ENCODE results near the gene ABCB10. TPM values are rescaled to one million over a fixed set of nuclear protein-coding genes. Genes with fewer than 3 reads are reported as not detected.
"Not testable (repeated sequence)": the region's sequence is repeated elsewhere in the genome, so short reads cannot be mapped to it uniquely, and the experiment has no call there.

The ABCB10 gene
- total RNA-seq, 3 donors from 2014 or later: 13.8 to 18.6 (median 17.0) TPM

DNA sequence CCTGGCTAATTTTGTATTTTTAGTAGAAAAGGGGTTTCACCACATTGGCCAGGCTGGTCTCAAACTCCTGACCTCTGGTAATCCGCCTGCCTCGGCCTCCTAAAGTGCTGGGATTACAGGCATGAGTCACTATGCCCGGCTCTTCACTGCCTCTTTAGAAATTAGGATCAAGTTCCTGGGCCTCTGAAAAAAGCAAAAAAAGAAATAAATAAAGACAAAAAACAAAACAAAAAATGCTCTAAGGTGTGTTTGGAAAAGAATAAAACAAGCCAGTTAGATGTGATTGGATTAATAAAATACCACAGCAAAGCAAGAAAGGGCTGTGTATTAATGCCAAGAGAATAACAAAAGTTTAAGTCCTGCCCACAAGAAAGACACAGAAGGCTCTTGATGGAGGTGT, 4.2 kb upstream of the ABCB10 start:
- Histone ChIP-seq H3K27ac (no peak overlapping the region), H3K4me1 (no peaks in the 10 kb centered on the region), H3K36me3 (no peaks in the 10 kb centered on the region), H3K27me3 (no peaks in the 10 kb centered on the region), H3K4me3 (no peak overlapping the region), H3K9me3 (no peaks in the 10 kb centered on the region)
- no peak for DNase-seq (ENCODE audit: low spot score in 2 of 2)
- intact Hi-C loops (cut with DNase I; ENCODE audit: low total_unique reads): no loop called here
- TF ChIP-seq, protein P1, sequence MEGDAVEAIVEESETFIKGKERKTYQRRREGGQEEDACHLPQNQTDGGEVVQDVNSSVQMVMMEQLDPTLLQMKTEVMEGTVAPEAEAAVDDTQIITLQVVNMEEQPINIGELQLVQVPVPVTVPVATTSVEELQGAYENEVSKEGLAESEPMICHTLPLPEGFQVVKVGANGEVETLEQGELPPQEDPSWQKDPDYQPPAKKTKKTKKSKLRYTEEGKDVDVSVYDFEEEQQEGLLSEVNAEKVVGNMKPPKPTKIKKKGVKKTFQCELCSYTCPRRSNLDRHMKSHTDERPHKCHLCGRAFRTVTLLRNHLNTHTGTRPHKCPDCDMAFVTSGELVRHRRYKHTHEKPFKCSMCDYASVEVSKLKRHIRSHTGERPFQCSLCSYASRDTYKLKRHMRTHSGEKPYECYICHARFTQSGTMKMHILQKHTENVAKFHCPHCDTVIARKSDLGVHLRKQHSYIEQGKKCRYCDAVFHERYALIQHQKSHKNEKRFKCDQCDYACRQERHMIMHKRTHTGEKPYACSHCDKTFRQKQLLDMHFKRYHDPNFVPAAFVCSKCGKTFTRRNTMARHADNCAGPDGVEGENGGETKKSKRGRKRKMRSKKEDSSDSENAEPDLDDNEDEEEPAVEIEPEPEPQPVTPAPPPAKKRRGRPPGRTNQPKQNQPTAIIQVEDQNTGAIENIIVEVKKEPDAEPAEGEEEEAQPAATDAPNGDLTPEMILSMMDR (IDR thresholded peaks at IDR 0.05): no peak
- TF ChIP-seq POLR2AphosphoS5 (IDR thresholded peaks at IDR 0.05): no peak
- TF ChIP-seq POLR2A (IDR thresholded peaks at IDR 0.05): no peak

DNA sequence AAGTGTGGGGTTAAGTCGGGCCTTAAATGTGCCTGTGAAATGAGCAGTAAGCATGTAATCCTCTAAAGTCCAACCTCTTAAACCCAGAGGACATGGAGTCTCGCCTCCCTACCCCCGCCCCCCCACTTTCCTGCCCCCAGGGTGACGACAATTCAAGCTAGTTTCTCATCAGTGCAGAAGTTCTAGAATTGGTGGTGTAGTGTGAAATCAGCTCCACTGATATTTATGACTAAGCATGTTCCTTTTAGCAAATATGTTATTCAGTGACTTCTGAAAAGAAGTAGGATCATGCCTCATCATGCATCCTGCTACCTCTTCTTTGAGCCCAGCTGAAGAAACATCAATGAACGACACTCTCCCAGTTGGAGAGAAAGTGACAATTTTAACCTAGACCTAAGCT, 2.6 kb upstream of the ABCB10 start:
- H3K27me3 ChIP-seq: no peaks in the 10 kb centered on the region
- no peak overlapping the region for H3K27ac ChIP-seq

DNA sequence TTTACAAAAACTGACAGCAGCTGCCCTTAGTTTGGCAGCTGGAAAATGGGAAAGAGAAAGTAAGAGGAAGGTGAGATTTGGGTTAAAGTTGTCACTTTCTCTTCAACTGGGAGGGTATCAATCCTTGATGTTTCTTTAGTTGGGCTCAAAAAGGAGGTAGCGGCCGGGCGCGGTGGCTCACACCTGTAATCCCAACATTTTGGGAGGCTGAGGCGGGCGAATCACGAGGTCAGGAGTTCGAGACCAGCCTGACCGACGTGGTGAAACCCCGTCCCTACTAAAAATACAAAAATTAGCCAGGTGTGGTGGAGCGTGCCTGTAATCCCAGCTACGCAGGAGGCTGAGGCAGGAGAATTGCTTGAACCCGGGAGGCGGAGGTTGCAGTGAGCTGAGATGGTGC, 1.6 kb upstream of the ABCB10 start:
- DNase-seq (ENCODE audit: low spot score in 2 of 2); H3K27ac ChIP-seq; H3K9me3 ChIP-seq; H3K27me3 ChIP-seq; H3K4me3 ChIP-seq; H3K36me3 ChIP-seq; intact Hi-C loops (cut with DNase I; ENCODE audit: low total_unique reads): not testable (repeated sequence)
- H3K4me1 ChIP-seq: peaks cover 0 to 14% of the 10 kb centered on the region in 2 donors

More for the DNA sequence above, 2.6 kb upstream of the ABCB10 start:
- no peaks in the 10 kb centered on the region for H3K9me3 ChIP-seq
- DNase-seq (ENCODE audit: low spot score in 2 of 2): no peak
- intact Hi-C loops (cut with DNase I; ENCODE audit: low total_unique reads): no loop called here
- H3K36me3 ChIP-seq: no peaks in the 10 kb centered on the region
- TF ChIP-seq POLR2AphosphoS5 (IDR thresholded peaks at IDR 0.05) (no peak), POLR2A (IDR thresholded peaks at IDR 0.05) (no peak)
- TF ChIP-seq, protein P1 (IDR thresholded peaks at IDR 0.05): no peak
- H3K4me3 ChIP-seq: no peak overlapping the region
- peaks cover 0 to 14% of the 10 kb centered on the region in 2 donors for H3K4me1 ChIP-seq

DNA sequence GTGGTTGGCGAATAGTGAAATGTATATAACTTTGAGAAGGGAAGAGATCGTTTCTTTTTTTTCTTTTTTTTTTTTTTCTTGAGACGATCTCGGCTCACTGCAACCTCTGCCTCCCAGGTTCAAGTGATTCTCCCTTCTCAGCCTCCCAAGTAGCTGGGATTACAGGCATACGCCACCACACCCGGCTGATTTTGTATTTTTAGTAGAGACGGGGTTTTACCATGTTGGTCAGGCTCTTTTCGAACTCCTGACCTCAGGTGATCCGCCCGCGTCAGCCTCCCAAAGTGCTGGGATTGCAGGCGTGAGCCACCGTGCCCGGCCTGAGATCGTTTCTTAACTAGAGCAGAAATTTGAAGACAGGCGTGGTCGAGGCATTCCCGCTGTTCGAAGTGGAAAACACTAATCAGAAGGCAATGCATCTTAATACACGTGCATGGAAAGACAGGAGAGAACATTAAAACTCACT, 862 bp upstream of the ABCB10 start:
- Histone ChIP-seq H3K27ac (peak overlapping the region; percentile 82 to 87), H3K4me3 (peak overlapping the region; percentile 73 to 80 (median 73)), H3K4me1 (peaks cover 0 to 14% of the 10 kb centered on the region in 2 donors)
- DNase-seq (ENCODE audit: low spot score in 2 of 2); H3K9me3 ChIP-seq; H3K27me3 ChIP-seq; H3K36me3 ChIP-seq: not testable (repeated sequence)
- intact Hi-C loops (cut with DNase I; ENCODE audit: low total_unique reads): loop anchor here (10.0 kb wide), 1 partner anchor 65 kb away; the partner anchor contains the start of genes TAF5L and URB2

DNA sequence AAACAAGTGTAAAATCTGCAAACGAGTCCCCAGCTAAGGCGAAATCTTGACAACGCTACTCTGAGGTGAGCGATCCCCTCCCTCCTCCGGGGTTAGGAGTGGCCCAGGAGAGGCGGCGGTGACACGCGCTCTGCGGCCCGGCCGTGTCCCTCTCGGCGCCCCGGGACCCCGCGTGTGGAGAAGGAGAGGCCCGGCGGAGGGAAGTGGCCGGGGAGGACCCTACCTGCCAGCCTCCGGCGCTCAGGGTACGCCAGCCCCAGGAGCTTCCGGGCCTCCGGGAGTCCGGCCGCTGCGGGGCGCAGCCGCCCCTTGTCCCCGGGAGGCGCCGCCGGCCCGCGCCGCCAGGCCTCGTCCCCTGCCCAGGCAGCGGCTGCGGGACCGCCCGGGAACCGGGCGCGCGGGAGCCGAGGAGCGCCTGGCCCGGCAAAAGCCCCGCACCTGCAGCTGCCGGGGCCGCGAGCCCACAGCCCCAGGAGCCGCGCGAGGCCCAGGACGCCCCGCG, 543 bp downstream of the ABCB10 start:
- H3K4me1 ChIP-seq: peaks cover 0 to 14% of the 10 kb centered on the region in 2 donors
- H3K27me3 ChIP-seq: no peaks in the 10 kb centered on the region
- H3K9me3 ChIP-seq: no peaks in the 10 kb centered on the region
- no peaks in the 10 kb centered on the region for H3K36me3 ChIP-seq
- DNase-seq (ENCODE audit: low spot score in 2 of 2): no peak
- intact Hi-C loops (cut with DNase I; ENCODE audit: low total_unique reads): loop anchor here (10.0 kb wide), 1 partner anchor 67 kb away; the partner anchor contains the start of genes TAF5L and URB2
- H3K4me3 ChIP-seq: peak overlapping the region; percentile 73 to 80 (median 73)
- TF ChIP-seq POLR2A (IDR thresholded peaks at IDR 0.05): no peak
- TF ChIP-seq POLR2AphosphoS5 (IDR thresholded peaks at IDR 0.05): no peak
- TF ChIP-seq, protein P1 (IDR thresholded peaks at IDR 0.05): no peak
- peak overlapping the region; percentile 82 to 87 for H3K27ac ChIP-seq

DNA sequence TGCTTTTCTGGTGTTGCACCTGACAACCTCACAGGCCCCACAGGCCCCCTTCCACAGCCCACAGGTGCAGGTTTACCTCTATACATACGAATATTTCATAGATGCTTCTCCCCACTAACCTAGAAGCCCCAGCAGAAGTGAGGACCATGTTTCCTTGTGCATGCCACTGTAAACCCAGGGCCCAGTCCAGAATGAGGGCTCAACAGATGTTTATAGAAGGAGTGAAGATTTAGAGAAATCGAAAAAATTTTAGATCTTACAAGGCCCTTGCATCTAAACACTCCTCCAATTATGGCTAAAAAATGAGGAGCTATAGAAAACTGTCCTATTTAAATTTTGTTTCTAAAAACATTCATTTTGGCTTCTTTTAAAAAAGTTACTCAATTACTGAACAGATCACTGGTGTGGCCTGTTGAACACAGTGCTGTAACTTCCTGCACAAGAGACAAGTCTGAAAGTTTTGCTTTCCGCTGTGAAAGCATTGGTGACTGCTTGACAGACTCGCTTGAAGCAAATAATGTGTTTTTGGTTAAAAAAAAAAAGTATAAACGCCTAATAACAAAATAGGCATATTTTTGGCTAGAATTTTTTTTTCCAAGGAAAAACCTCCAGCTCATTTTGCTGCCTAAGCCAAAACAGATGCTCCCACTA, 1.2 kb downstream of the ABCB10 start:
- Histone ChIP-seq H3K27ac (peak overlapping the region; percentile 82 to 87), H3K4me3 (peak overlapping the region; percentile 73 to 80 (median 73)), H3K27me3 (no peaks in the 10 kb centered on the region), H3K36me3 (no peaks in the 10 kb centered on the region), H3K4me1 (peaks cover 0 to 14% of the 10 kb centered on the region in 2 donors), H3K9me3 (no peaks in the 10 kb centered on the region)
- no peak for TF ChIP-seq POLR2AphosphoS5 (IDR thresholded peaks at IDR 0.05)
- TF ChIP-seq, protein P1 (IDR thresholded peaks at IDR 0.05): no peak
- no peak for TF ChIP-seq POLR2A (IDR thresholded peaks at IDR 0.05)
- no peak for DNase-seq (ENCODE audit: low spot score in 2 of 2)
- intact Hi-C loops (cut with DNase I; ENCODE audit: low total_unique reads): loop anchor here (10.0 kb wide), 1 partner anchor 67 kb away; the partner anchor contains the start of genes TAF5L and URB2
